GM18861 (cell line): Measurements from ENCODE around the gene AKAP6.

Source experiments
- ATAC-seq: cut with Tn5 transposase; IDR thresholded peaks from one replicate; pipeline ENCODE4 v1.9.1; 2021; ENCODE audit not compliant: unreplicated experiment

AKAP6 gene

GRCh38 chr14:32656601-32657000 is 327.5 kb downstream of the AKAP6 start:
- no peak for ATAC-seq

- ATAC-seq, result no peak
Observed at GRCh38 chr14:32657081-32657480, 328.0 kb downstream of the AKAP6 start.

- ATAC-seq, result no peak
Observed at GRCh38 chr14:32661216-32661615, 332.1 kb downstream of the AKAP6 start.

- no peak for ATAC-seq
Observed at GRCh38 chr14:32662211-32662610, 333.1 kb downstream of the AKAP6 start.

GRCh38 chr14:32666308-32666707 is 337.2 kb downstream of the AKAP6 start:
- no peak for ATAC-seq

- ATAC-seq, result no peak
Observed at GRCh38 chr14:32667287-32667686, 338.2 kb downstream of the AKAP6 start.

- ATAC-seq, result no peak
Observed at GRCh38 chr14:32667791-32668190, 338.7 kb downstream of the AKAP6 start.

GRCh38 chr14:32669391-32669790 is 340.3 kb downstream of the AKAP6 start:
- ATAC-seq, result no peak

GRCh38 chr14:32675433-32675832 is 346.3 kb downstream of the AKAP6 start:
- no peak for ATAC-seq

GRCh38 chr14:32677129-32677780 is 348.2 kb downstream of the AKAP6 start:
- no peak for ATAC-seq

GRCh38 chr14:32678088-32678487 is 349.0 kb downstream of the AKAP6 start:
- ATAC-seq, result no peak

GRCh38 chr14:32679927-32680612 is 351.0 kb downstream of the AKAP6 start:
- ATAC-seq, result no peak

GRCh38 chr14:32681598-32681997 is 352.5 kb downstream of the AKAP6 start:
- no peak for ATAC-seq

GRCh38 chr14:32682214-32682613 is 353.1 kb downstream of the AKAP6 start:
- no peak for ATAC-seq

- peak; percentile 66 for ATAC-seq
Observed at GRCh38 chr14:32683679-32684078, 354.6 kb downstream of the AKAP6 start.

- ATAC-seq, result no peak
Observed at GRCh38 chr14:32688941-32689340, 359.8 kb downstream of the AKAP6 start.

- no peak for ATAC-seq
Observed at GRCh38 chr14:32692441-32692840, 363.3 kb downstream of the AKAP6 start.

- ATAC-seq, result no peak
Observed at GRCh38 chr14:32693114-32693513, 364.0 kb downstream of the AKAP6 start.

- no peak for ATAC-seq
Observed at GRCh38 chr14:32694795-32695449, 365.8 kb downstream of the AKAP6 start.

- ATAC-seq, result no peak
Observed at GRCh38 chr14:32696325-32697091, 367.4 kb downstream of the AKAP6 start.

GRCh38 chr14:32697114-32697513 is 368.0 kb downstream of the AKAP6 start:
- ATAC-seq, result no peak
